ENCODE data around the gene OLFM1. TPM values are rescaled to one million over a fixed set of nuclear protein-coding genes. Genes with fewer than 3 reads are reported as not detected.

The OLFM1 gene
- total and polyA plus RNA-seq, 4 donors: 2.0 to 5.9 (median 4.4) TPM

GRCh38 chr9:135095470-135096407 is 8.3 kb downstream of the OLFM1 start:
- no peak overlapping the region for H3K9ac ChIP-seq (ENCODE audit: low read depth in 1 of 2, low read length in 2 of 2)
- 33% methylated on average over 9 of the region's 9 CpGs for WGBS
- no peak overlapping the region for H3K4me3 ChIP-seq (ENCODE audit: low read depth in 1 of 3, low read length in 3 of 3)
- H3K27ac ChIP-seq (ENCODE audit: low read depth in 1 of 2, low read length in 2 of 2): no peak overlapping the region
- no peaks in the 10 kb centered on the region for H3K9me3 ChIP-seq (ENCODE audit: control insufficient read depth in 4 of 4, low read length in 3 of 4)
- no peaks in the 10 kb centered on the region for H3K36me3 ChIP-seq (ENCODE audit: control insufficient read depth in 4 of 4, insufficient read depth in 3 of 4, low read depth in 1 of 4, low read length in 3 of 4)
- no peaks in the 10 kb centered on the region for H3K4me1 ChIP-seq (ENCODE audit: control insufficient read depth in 4 of 4, insufficient read depth in 4 of 4, low read length in 3 of 4)
- no peaks in the 10 kb centered on the region for H3K27me3 ChIP-seq (ENCODE audit: control insufficient read depth in 4 of 4, insufficient read depth in 4 of 4, low read length in 3 of 4)
- no peak for TF ChIP-seq JUND (IDR thresholded peaks at IDR 0.05)
- no peak for TF ChIP-seq EGR1 (IDR thresholded peaks at IDR 0.05; ENCODE audit: low read depth in 2 of 2)
- no peak for TF ChIP-seq YY1 (IDR thresholded peaks at IDR 0.05)
- TF ChIP-seq, protein P1, sequence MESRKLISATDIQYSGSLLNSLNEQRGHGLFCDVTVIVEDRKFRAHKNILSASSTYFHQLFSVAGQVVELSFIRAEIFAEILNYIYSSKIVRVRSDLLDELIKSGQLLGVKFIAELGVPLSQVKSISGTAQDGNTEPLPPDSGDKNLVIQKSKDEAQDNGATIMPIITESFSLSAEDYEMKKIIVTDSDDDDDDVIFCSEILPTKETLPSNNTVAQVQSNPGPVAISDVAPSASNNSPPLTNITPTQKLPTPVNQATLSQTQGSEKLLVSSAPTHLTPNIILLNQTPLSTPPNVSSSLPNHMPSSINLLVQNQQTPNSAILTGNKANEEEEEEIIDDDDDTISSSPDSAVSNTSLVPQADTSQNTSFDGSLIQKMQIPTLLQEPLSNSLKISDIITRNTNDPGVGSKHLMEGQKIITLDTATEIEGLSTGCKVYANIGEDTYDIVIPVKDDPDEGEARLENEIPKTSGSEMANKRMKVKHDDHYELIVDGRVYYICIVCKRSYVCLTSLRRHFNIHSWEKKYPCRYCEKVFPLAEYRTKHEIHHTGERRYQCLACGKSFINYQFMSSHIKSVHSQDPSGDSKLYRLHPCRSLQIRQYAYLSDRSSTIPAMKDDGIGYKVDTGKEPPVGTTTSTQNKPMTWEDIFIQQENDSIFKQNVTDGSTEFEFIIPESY (IDR thresholded peaks at IDR 0.05): no peak
- no peak for TF ChIP-seq RXRA (IDR thresholded peaks at IDR 0.05)
- TF ChIP-seq, protein P2, sequence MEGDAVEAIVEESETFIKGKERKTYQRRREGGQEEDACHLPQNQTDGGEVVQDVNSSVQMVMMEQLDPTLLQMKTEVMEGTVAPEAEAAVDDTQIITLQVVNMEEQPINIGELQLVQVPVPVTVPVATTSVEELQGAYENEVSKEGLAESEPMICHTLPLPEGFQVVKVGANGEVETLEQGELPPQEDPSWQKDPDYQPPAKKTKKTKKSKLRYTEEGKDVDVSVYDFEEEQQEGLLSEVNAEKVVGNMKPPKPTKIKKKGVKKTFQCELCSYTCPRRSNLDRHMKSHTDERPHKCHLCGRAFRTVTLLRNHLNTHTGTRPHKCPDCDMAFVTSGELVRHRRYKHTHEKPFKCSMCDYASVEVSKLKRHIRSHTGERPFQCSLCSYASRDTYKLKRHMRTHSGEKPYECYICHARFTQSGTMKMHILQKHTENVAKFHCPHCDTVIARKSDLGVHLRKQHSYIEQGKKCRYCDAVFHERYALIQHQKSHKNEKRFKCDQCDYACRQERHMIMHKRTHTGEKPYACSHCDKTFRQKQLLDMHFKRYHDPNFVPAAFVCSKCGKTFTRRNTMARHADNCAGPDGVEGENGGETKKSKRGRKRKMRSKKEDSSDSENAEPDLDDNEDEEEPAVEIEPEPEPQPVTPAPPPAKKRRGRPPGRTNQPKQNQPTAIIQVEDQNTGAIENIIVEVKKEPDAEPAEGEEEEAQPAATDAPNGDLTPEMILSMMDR (IDR thresholded peaks at IDR 0.05; ENCODE audit: low read depth, low read length, missing input control): no peak
- TF ChIP-seq FOXA2 (IDR thresholded peaks at IDR 0.05): no peak
- TF ChIP-seq, protein P3, sequence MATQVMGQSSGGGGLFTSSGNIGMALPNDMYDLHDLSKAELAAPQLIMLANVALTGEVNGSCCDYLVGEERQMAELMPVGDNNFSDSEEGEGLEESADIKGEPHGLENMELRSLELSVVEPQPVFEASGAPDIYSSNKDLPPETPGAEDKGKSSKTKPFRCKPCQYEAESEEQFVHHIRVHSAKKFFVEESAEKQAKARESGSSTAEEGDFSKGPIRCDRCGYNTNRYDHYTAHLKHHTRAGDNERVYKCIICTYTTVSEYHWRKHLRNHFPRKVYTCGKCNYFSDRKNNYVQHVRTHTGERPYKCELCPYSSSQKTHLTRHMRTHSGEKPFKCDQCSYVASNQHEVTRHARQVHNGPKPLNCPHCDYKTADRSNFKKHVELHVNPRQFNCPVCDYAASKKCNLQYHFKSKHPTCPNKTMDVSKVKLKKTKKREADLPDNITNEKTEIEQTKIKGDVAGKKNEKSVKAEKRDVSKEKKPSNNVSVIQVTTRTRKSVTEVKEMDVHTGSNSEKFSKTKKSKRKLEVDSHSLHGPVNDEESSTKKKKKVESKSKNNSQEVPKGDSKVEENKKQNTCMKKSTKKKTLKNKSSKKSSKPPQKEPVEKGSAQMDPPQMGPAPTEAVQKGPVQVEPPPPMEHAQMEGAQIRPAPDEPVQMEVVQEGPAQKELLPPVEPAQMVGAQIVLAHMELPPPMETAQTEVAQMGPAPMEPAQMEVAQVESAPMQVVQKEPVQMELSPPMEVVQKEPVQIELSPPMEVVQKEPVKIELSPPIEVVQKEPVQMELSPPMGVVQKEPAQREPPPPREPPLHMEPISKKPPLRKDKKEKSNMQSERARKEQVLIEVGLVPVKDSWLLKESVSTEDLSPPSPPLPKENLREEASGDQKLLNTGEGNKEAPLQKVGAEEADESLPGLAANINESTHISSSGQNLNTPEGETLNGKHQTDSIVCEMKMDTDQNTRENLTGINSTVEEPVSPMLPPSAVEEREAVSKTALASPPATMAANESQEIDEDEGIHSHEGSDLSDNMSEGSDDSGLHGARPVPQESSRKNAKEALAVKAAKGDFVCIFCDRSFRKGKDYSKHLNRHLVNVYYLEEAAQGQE (IDR thresholded peaks at IDR 0.05): no peak
- no peak for TF ChIP-seq TAF1 (conservative IDR thresholded peaks at IDR 0.05)
- no peak for TF ChIP-seq HNF4G (IDR thresholded peaks at IDR 0.05)
- TF ChIP-seq HNF4A (conservative IDR thresholded peaks at IDR 0.05): no peak
- no peak for TF ChIP-seq SP1 (IDR thresholded peaks at IDR 0.05)
- no peak for TF ChIP-seq RAD21 (IDR thresholded peaks at IDR 0.05)
- no peak for TF ChIP-seq ATF3 (IDR thresholded peaks at IDR 0.05)
- TF ChIP-seq NR2F2 (IDR thresholded peaks at IDR 0.05): no peak
- no peak for DNase-seq (ENCODE audit: low spot score)

All from liver (tissue), 9 donors.